ENCODE measurements around the gene XPO5.

Gene XPO5

DNA sequence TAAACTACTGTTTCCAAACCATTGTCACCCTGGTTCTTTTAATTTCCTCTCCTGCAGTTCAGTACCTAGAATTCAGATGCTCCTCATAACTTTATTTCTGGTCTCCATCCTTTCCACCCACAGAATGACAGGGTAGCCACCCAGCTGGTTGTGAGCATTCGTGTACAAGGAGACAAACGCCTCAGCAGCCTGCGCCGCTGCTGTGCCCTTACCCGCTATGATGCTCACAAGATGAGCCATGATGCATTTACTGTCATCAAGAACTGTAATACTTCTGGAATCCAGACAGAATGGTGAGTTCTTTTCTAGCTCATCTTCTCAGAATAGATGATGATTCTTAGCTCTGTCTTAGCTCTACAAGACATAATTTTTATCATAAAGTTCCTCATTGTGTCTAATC lies 34.6 kb upstream of the XPO5 start:
- POLR2A ChIA-PET, result no interaction called here
- H3K4me3 ChIP-seq (ENCODE audit: low read depth, low read length), result no peak overlapping the region
- no peak for DNase-seq (ENCODE audit: low read depth, low spot score)
- TF ChIP-seq, protein P1, sequence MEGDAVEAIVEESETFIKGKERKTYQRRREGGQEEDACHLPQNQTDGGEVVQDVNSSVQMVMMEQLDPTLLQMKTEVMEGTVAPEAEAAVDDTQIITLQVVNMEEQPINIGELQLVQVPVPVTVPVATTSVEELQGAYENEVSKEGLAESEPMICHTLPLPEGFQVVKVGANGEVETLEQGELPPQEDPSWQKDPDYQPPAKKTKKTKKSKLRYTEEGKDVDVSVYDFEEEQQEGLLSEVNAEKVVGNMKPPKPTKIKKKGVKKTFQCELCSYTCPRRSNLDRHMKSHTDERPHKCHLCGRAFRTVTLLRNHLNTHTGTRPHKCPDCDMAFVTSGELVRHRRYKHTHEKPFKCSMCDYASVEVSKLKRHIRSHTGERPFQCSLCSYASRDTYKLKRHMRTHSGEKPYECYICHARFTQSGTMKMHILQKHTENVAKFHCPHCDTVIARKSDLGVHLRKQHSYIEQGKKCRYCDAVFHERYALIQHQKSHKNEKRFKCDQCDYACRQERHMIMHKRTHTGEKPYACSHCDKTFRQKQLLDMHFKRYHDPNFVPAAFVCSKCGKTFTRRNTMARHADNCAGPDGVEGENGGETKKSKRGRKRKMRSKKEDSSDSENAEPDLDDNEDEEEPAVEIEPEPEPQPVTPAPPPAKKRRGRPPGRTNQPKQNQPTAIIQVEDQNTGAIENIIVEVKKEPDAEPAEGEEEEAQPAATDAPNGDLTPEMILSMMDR (IDR thresholded peaks at IDR 0.05; ENCODE audit: insufficient read depth, low read length, missing control alignments), result no peak
- CTCF ChIA-PET, result interaction anchor here (1.1 to 4.4 kb wide), 6 partner anchors 10 to 467 kb away, joined by 3 to 74 read pairs (median 5); no protein-coding TSS in a partner anchor

DNA sequence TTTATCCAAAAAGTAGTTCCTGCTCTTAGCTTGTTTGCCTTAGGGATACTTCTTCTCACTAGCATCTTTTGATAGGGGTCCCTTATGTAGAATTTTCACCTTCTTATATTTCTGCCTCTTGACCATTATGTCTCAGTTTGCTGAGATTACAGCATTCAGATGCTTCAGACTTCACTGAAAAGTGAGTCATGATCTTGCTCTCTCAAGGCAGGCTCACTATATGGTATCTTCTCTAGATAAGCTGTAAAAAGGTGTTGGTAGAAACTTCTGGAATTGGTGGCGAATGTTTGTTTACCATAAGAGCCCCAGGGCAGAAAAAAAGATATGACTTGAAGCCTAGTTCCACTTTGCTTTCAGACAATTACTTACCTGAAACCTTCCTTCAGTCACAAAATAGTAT lies 33.6 kb upstream of the XPO5 start:
- TF ChIP-seq, protein P1 (IDR thresholded peaks at IDR 0.05; ENCODE audit: insufficient read depth, low read length, missing control alignments), result no peak
- DNase-seq (ENCODE audit: low read depth, low spot score), result no peak
- POLR2A ChIA-PET, result no interaction called here
- CTCF ChIA-PET, result interaction anchor here (0.8 to 4.4 kb wide), 15 partner anchors 9 to 474 kb away, joined by 3 to 93 read pairs (median 9); partner anchors contain the start of gene GTPBP2
- no peak overlapping the region for H3K4me3 ChIP-seq (ENCODE audit: low read depth, low read length)

- TF ChIP-seq, protein P1 (IDR thresholded peaks at IDR 0.05; ENCODE audit: insufficient read depth, low read length, missing control alignments), result no peak
- ChIA-PET POLR2A (no interaction called here), CTCF (interaction anchor here (0.7 to 4.4 kb wide), 28 partner anchors 9 to 629 kb away, joined by 3 to 93 read pairs (median 5); partner anchors contain the start of gene GTPBP2)
- no peak for DNase-seq (ENCODE audit: low read depth, low spot score)
- no peak overlapping the region for H3K4me3 ChIP-seq (ENCODE audit: low read depth, low read length)
Observed at GRCh38 chr6:43608807-43609206, 33.0 kb upstream of the XPO5 start.

DNA sequence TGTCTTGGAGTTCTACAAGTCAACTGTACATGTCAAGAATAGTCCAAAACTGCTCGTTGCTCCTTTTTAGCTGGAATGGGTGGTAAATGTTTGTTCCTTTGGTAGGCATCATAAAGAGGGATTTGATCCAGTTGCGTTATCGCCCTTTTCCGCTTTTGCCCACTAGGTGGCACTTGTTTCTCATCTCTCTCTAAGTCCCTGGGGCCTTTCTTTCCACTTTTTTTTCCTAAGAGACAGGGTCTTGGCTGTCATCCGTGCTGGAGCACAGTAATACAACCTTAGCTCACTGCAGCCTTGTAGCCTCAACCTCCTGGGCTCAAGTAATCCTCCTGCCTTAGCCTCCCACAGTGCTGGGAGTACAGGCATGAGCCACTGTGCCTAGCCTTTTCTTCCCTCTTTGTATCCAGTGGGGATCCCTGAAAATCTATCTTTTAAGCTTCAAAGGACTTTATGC lies 32.5 kb upstream of the XPO5 start:
- no peak overlapping the region for H3K4me3 ChIP-seq (ENCODE audit: low read depth, low read length)
- DNase-seq (ENCODE audit: low read depth, low spot score), result no peak
- POLR2A ChIA-PET, result no interaction called here
- TF ChIP-seq, protein P1 (IDR thresholded peaks at IDR 0.05; ENCODE audit: insufficient read depth, low read length, missing control alignments), result peak; percentile 72
- CTCF ChIA-PET, result interaction anchor here (0.6 to 4.4 kb wide), 31 partner anchors 8 to 629 kb away, joined by 3 to 93 read pairs (median 5); partner anchors contain the start of gene GTPBP2

GRCh38 chr6:43606019-43606418 lies 30.2 kb upstream of the XPO5 start:
- ChIA-PET POLR2A (no interaction called here), CTCF (interaction anchor here (1.3 to 2.5 kb wide), 3 partner anchors 10 to 473 kb away, joined by 3 to 7 read pairs (median 6); no protein-coding TSS in a partner anchor)
- TF ChIP-seq, protein P1 (IDR thresholded peaks at IDR 0.05; ENCODE audit: insufficient read depth, low read length, missing control alignments), result no peak
- H3K4me3 ChIP-seq (ENCODE audit: low read depth, low read length), result no peak overlapping the region
- DNase-seq (ENCODE audit: low read depth, low spot score), result no peak

DNA sequence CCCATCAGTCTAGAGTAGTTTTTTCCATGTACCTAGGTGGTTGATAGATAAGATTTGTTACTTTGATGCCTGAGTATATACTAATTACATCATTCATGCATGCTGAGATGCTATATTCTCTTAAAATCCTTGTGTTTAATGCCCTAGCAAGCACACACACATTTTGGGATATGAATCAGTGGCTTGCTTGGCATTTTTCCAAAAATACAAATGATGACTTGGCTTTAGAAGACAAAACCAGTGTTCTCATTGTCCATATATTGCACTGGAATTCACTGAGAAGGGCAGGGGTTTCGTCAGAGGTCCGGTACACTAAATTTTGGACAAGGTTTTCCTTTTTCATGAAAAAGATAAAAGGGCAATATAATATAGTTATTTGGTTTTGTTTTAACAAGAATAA lies 28.3 kb upstream of the XPO5 start:
- TF ChIP-seq, protein P1 (IDR thresholded peaks at IDR 0.05; ENCODE audit: insufficient read depth, low read length, missing control alignments), result no peak
- POLR2A ChIA-PET, result interaction anchor here (0.9 kb wide), 1 partner anchor 12 kb away, joined by 3 read pairs; no protein-coding TSS in a partner anchor
- CTCF ChIA-PET, result interaction anchor here (2.5 kb wide), 1 partner anchor 12 kb away, joined by 7 read pairs; no protein-coding TSS in a partner anchor
- DNase-seq (ENCODE audit: low read depth, low spot score), result no peak
- H3K4me3 ChIP-seq (ENCODE audit: low read depth, low read length), result no peak overlapping the region
